ENCODE measurements around the gene INIP.

The INIP gene

GRCh38 chr9:112755016-112755427, 37.1 kb upstream of the INIP start:
- no peak for DNase-seq (ENCODE audit: extremely low spot score)
- ChIA-PET CTCF (no interaction called here), POLR2A (no interaction called here)
- TF ChIP-seq FOXA1 (IDR thresholded peaks at IDR 0.05) (no peak), HDGF (IDR thresholded peaks at IDR 0.05; ENCODE audit: borderline replicate concordance) (no peak), FOXM1 (IDR thresholded peaks at IDR 0.05; ENCODE audit: borderline replicate concordance) (no peak), SP1 (IDR thresholded peaks at IDR 0.05) (no peak), CTBP1 (IDR thresholded peaks at IDR 0.05; ENCODE audit: borderline replicate concordance) (no peak), BHLHE40 (IDR thresholded peaks at IDR 0.05; ENCODE audit: borderline replicate concordance) (no peak)
- TF ChIP-seq, protein P1, sequence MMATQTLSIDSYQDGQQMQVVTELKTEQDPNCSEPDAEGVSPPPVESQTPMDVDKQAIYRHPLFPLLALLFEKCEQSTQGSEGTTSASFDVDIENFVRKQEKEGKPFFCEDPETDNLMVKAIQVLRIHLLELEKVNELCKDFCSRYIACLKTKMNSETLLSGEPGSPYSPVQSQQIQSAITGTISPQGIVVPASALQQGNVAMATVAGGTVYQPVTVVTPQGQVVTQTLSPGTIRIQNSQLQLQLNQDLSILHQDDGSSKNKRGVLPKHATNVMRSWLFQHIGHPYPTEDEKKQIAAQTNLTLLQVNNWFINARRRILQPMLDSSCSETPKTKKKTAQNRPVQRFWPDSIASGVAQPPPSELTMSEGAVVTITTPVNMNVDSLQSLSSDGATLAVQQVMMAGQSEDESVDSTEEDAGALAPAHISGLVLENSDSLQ (IDR thresholded peaks at IDR 0.05) = no peak

- ChIA-PET CTCF (no interaction called here), POLR2A (no interaction called here)
- no peak for DNase-seq (ENCODE audit: extremely low spot score)
- TF ChIP-seq ARNT (IDR thresholded peaks at IDR 0.05) = no peak
- TF ChIP-seq LEF1 (IDR thresholded peaks at IDR 0.05; ENCODE audit: borderline replicate concordance) = no peak
- no peak for TF ChIP-seq BHLHE40 (IDR thresholded peaks at IDR 0.05; ENCODE audit: borderline replicate concordance)
- TF ChIP-seq HDGF (IDR thresholded peaks at IDR 0.05; ENCODE audit: borderline replicate concordance) = no peak
- TF ChIP-seq FOXA1 (IDR thresholded peaks at IDR 0.05) = no peak
- no peak for TF ChIP-seq TARDBP (IDR thresholded peaks at IDR 0.05)
- TF ChIP-seq ELF4 (IDR thresholded peaks at IDR 0.05) = no peak
- TF ChIP-seq ZNF384 (IDR thresholded peaks at IDR 0.05) = no peak
Observed at GRCh38 chr9:112754578-112754977, 36.7 kb upstream of the INIP start.

DNA sequence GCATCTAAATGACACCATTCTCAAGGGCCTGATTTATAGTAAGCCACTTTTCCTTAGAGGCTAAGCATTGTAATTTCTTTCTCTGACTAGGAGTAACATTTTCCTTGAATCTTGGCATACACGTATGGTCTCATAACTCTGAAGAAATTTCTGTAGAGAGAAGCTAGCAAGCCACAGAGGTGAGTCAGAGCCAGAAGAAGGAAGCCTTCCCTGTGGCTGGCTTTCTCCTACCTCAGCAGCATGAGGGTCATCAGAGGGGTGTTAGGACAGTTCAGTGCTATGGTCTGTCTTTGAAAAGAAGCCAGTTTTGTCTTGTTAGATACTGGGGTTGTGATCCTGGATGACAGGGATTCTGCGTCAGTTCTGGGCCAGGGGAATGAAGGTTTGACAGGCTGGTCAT, 35.8 kb upstream of the INIP start:
- CTCF ChIA-PET = no interaction called here
- DNase-seq (ENCODE audit: extremely low spot score) = no peak
- POLR2A ChIA-PET = no interaction called here
- TF ChIP-seq LEF1 (IDR thresholded peaks at IDR 0.05; ENCODE audit: borderline replicate concordance) (no peak), NFRKB (IDR thresholded peaks at IDR 0.05) (no peak), FOXK2 (IDR thresholded peaks at IDR 0.05) (no peak), BHLHE40 (IDR thresholded peaks at IDR 0.05; ENCODE audit: borderline replicate concordance) (no peak), TARDBP (IDR thresholded peaks at IDR 0.05) (no peak), SP1 (IDR thresholded peaks at IDR 0.05) (no peak), ARNT (IDR thresholded peaks at IDR 0.05) (no peak), ELF4 (IDR thresholded peaks at IDR 0.05) (no peak), HDGF (IDR thresholded peaks at IDR 0.05; ENCODE audit: borderline replicate concordance) (no peak), FOXM1 (IDR thresholded peaks at IDR 0.05; ENCODE audit: borderline replicate concordance) (no peak), CTBP1 (IDR thresholded peaks at IDR 0.05; ENCODE audit: borderline replicate concordance) (no peak), FOXA1 (IDR thresholded peaks at IDR 0.05) (no peak), L3MBTL2 (conservative IDR thresholded peaks at IDR 0.05) (no peak), SUZ12 (IDR thresholded peaks at IDR 0.05) (no peak)
- TF ChIP-seq, protein P1 (IDR thresholded peaks at IDR 0.05) = no peak

GRCh38 chr9:112752334-112753125, 34.6 kb upstream of the INIP start:
- TF ChIP-seq ELF4 (IDR thresholded peaks at IDR 0.05) (no peak), LEF1 (IDR thresholded peaks at IDR 0.05; ENCODE audit: borderline replicate concordance) (no peak), L3MBTL2 (conservative IDR thresholded peaks at IDR 0.05) (no peak), SUZ12 (IDR thresholded peaks at IDR 0.05) (no peak), SP1 (IDR thresholded peaks at IDR 0.05) (no peak), FOXM1 (IDR thresholded peaks at IDR 0.05; ENCODE audit: borderline replicate concordance) (no peak), FOXA1 (IDR thresholded peaks at IDR 0.05) (no peak), HDGF (IDR thresholded peaks at IDR 0.05; ENCODE audit: borderline replicate concordance) (no peak), ZNF384 (IDR thresholded peaks at IDR 0.05) (no peak), BHLHE40 (IDR thresholded peaks at IDR 0.05; ENCODE audit: borderline replicate concordance) (no peak), CTBP1 (IDR thresholded peaks at IDR 0.05; ENCODE audit: borderline replicate concordance) (no peak), NFRKB (IDR thresholded peaks at IDR 0.05) (no peak), TARDBP (IDR thresholded peaks at IDR 0.05) (no peak), ARNT (IDR thresholded peaks at IDR 0.05) (no peak), FOXK2 (IDR thresholded peaks at IDR 0.05) (no peak)
- TF ChIP-seq, protein P1 (IDR thresholded peaks at IDR 0.05) = no peak
- ChIA-PET POLR2A (no interaction called here), CTCF (no interaction called here)
- DNase-seq (ENCODE audit: extremely low spot score) = no peak

- TF ChIP-seq L3MBTL2 (conservative IDR thresholded peaks at IDR 0.05) (peak; percentile 73), ELF4 (IDR thresholded peaks at IDR 0.05) (no peak)
- POLR2A ChIA-PET = interaction anchor here (0.9 to 1.1 kb wide), 2 partner anchors 13 to 265 kb away, joined by 3 to 4 read pairs; partner anchors contain the start of gene KIAA1958
- DNase-seq (ENCODE audit: extremely low spot score) = peak; percentile 55
- CTCF ChIA-PET = interaction anchor here (0.5 kb wide), 1 partner anchor 1170 kb away, joined by 3 read pairs; no protein-coding TSS in a partner anchor
Observed at GRCh38 chr9:112751056-112751795, 33.3 kb upstream of the INIP start.

DNA sequence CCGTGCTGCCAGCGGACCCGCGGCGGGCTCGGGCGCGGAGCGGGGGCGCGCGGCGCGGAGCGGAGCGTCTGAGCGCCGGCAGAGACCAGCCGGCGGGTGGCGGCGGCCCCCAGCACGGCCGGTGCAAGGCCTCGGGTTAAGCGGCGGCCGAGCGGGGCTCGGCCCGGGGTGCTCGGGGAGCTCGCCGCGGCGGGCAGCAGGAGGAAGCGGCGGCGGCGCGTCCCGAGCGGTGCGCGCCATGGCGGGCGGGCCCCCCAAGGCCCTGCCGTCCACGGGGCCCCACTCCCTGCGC, 32.8 kb upstream of the INIP start:
- POLR2A ChIA-PET = interaction anchor here (0.9 to 1.1 kb wide), 2 partner anchors 13 to 264 kb away, joined by 3 to 4 read pairs; partner anchors contain the start of gene KIAA1958
- no peak for DNase-seq (ENCODE audit: extremely low spot score)
- CTCF ChIA-PET = interaction anchor here (0.5 kb wide), 1 partner anchor 1170 kb away, joined by 3 read pairs; no protein-coding TSS in a partner anchor
- TF ChIP-seq ZNF384 (IDR thresholded peaks at IDR 0.05) = no peak
- TF ChIP-seq TARDBP (IDR thresholded peaks at IDR 0.05) = no peak
- TF ChIP-seq BHLHE40 (IDR thresholded peaks at IDR 0.05; ENCODE audit: borderline replicate concordance) = no peak
- no peak for TF ChIP-seq LEF1 (IDR thresholded peaks at IDR 0.05; ENCODE audit: borderline replicate concordance)
- TF ChIP-seq SUZ12 (IDR thresholded peaks at IDR 0.05) = no peak
- no peak for TF ChIP-seq ELF4 (IDR thresholded peaks at IDR 0.05)
- no peak for TF ChIP-seq ARNT (IDR thresholded peaks at IDR 0.05)
- TF ChIP-seq L3MBTL2 (conservative IDR thresholded peaks at IDR 0.05) = no peak
- TF ChIP-seq FOXK2 (IDR thresholded peaks at IDR 0.05) = no peak
- TF ChIP-seq FOXA1 (IDR thresholded peaks at IDR 0.05) = no peak
- no peak for TF ChIP-seq FOXM1 (IDR thresholded peaks at IDR 0.05; ENCODE audit: borderline replicate concordance)
- no peak for TF ChIP-seq CTBP1 (IDR thresholded peaks at IDR 0.05; ENCODE audit: borderline replicate concordance)
- TF ChIP-seq SP1 (IDR thresholded peaks at IDR 0.05) = no peak
- no peak for TF ChIP-seq HDGF (IDR thresholded peaks at IDR 0.05; ENCODE audit: borderline replicate concordance)

Data from HEK293T (cell line).